Epithelial cell of proximal tubule (primary cell): Measurements from ENCODE around the gene DLG5. TPM values are rescaled to one million over a fixed set of nuclear protein-coding genes. Genes with fewer than 3 reads are reported as not detected.

Experiments used
- DNase-seq: peaks from one replicate; pipeline ENCODE4 v3.0.0-alpha.2; 2011; ENCODE audit warnings: low read depth
- H3K4me3 ChIP-seq: 2 replicates; pipeline ENCODE4 v1.5.1; 2011; ENCODE audit warnings: low read depth, mild to moderate bottlenecking, low read length
- CTCF ChIP-seq: conservative IDR thresholded peaks from 2 replicates; pipeline ENCODE4 v1.5.1; 2012; ENCODE audit warnings: low read depth, mild to moderate bottlenecking, low read length
- total RNA-seq: library from RNA; depleted of rRNA; stranded (reverse); fragments of >200 nt; gene quantifications from 2 replicates; pipeline ENCODE4 v1.2.3, GENCODE V29; 2015

Gene DLG5
- total RNA-seq, 1 donor from 2014 or later = 23.4 TPM

- no peak for DNase-seq
- H3K4me3 ChIP-seq = no peak overlapping the region
- TF ChIP-seq CTCF = no peak
Observed at GRCh38 chr10:77867124-77867719, 59.3 kb downstream of the DLG5 start.

DNA sequence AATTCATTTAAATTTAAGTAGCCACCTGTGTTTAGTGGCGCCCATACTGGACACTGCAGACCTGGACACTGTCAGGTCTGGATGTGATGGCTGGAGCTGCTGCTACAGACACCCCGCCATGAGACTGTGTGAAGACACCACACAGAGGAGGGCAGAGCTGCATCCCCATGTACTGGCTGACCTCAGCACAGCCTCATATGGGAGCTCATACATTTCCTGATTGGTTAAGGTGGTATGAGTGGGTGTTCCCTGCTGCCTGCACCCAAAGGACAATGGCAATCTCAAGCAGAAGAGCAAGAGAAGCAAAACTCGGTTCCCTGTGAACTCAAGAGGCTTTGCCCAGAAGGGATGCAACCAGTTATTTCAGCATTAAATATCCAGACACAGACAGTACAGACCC is 60.0 kb downstream of the DLG5 start:
- TF ChIP-seq CTCF = no peak
- no peak overlapping the region for H3K4me3 ChIP-seq
- DNase-seq = no peak

- DNase-seq = no peak
- no peak for TF ChIP-seq CTCF
- H3K4me3 ChIP-seq = no peak overlapping the region
Observed at GRCh38 chr10:77865580-77866324, 60.8 kb downstream of the DLG5 start.

DNA sequence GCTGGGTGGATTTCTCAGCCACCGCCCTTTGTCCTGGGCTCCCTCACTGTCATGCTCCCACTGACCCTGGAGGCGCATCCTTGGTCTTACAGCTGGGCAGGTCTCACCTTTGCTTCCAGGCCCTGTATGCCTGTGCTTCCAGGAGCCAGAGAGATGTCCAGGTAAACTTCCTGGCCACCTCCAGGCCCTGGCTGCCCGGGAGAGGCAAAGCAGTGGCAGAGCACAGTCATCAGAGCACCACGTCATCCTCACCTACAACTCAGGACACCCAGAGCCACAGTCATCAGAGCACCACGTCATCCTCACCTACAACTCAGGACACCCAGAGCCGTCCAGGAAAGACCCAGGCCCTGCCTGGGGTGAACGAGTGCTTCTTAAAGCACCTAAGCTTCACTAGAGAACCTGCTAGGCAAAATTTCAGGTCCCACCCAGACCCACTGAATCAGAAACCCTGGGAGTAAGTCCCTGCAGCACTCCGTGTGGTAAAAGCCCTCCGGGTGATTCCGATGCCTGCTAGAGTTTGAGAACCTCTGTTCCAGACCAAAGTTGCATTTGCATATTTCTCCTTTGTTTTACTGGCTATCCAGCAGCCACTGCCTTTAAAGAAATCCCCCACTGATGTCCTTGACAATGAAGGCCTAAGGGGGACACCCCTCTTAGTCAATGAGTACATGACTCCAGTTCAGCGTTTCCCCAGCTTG is 62.3 kb downstream of the DLG5 start:
- TF ChIP-seq CTCF = no peak
- H3K4me3 ChIP-seq = no peak overlapping the region
- DNase-seq = no peak

DNA sequence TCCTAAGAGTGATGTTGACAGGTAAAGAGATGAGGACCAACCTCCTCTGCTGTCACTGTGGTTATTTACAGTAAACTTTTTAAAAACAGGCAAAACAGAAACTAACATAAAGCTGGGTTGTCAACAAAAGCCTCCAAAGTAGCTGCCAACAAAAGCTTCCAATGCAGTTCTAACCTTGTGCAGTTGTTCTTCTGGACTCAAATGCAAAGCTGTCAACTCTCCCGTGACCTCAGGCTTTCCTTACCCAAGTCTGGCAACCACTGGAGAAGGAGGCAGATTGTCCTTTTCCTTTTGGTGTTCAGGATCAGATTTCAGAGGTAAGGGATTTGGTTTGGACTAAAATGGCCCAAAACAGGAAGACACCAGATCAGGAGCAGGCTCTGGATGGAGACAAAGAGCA is 63.1 kb downstream of the DLG5 start:
- DNase-seq = no peak
- no peak overlapping the region for H3K4me3 ChIP-seq
- TF ChIP-seq CTCF = no peak

DNA sequence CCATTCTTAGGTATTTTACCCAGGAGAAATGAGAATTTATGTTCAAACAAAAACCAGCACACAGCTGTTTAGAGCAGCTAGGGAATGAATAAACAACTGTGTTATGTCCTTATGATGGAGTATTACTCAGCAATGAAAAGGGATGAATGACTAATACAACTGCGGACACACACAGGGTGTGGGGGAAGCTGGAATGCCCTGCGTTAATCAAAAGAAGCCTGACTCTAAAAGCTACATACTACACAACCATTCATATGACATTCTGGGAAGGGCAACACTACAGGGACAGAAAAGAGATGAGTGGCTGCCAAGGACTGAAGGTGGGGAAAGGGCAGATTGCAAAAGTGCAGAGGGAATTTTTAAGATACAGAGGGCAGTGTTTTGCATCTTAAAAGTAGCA is 64.0 kb downstream of the DLG5 start:
- no peak overlapping the region for H3K4me3 ChIP-seq
- no peak for DNase-seq

More for the DNA sequence above, 64.0 kb downstream of the DLG5 start:
- TF ChIP-seq CTCF = no peak
